GM03348 (cell line): ENCODE results near the gene TRAPPC11.

Experiments used
- DNase-seq: peaks from one replicate; pipeline ENCODE4 v3.0.0; 2012; ENCODE audit warnings: low spot score

Gene TRAPPC11

GRCh38 chr4:183758061-183758757, 99.1 kb downstream of the TRAPPC11 start:
- no peak for DNase-seq

GRCh38 chr4:183758758-183759447, 99.8 kb downstream of the TRAPPC11 start:
- no peak for DNase-seq

GRCh38 chr4:183760326-183760725, 101.2 kb downstream of the TRAPPC11 start:
- no peak for DNase-seq
